ENCODE data around the gene FSIP1.
A peak's percentile ranks its signal among the peaks of the same experiment; 100 is the strongest.

The FSIP1 gene

GRCh38 chr15:39642011-39642640, 140.5 kb downstream of the FSIP1 start:
- no peak for DNase-seq

DNA sequence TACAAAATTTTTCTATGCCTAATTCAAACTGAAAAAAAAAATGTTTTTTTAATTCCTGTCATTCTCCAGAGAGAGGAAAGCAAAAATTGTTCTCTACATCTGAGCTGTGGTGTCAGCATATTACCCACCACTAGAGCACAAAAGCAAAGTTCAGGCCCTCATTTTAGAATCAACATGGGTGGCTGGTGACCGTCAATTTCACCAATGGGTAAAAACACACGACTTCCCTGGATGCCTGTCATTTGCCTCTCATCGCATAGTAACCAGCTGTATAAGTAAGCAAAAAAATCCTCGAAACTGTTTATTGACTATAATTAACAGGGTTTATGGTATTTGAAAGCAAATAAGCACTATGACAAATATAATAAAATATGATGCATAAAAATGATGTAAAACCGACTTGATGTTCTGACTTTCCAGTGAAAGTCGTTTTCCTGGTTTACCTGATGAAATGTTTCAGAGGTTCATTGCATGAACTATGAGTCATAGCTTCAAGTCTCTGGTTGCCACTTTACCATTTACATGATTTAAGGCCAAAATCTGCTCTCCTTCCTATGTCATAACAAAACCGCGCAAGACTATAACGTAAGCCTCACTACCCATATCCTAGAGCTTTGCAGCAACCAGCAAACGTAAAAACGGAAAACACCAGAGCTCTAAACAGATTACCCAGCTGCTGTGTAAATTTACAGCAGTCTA, 141.3 kb downstream of the FSIP1 start:
- peak; percentile 53 for DNase-seq

- no peak for DNase-seq
Observed at GRCh38 chr15:39640665-39641064, 142.0 kb downstream of the FSIP1 start.

DNA sequence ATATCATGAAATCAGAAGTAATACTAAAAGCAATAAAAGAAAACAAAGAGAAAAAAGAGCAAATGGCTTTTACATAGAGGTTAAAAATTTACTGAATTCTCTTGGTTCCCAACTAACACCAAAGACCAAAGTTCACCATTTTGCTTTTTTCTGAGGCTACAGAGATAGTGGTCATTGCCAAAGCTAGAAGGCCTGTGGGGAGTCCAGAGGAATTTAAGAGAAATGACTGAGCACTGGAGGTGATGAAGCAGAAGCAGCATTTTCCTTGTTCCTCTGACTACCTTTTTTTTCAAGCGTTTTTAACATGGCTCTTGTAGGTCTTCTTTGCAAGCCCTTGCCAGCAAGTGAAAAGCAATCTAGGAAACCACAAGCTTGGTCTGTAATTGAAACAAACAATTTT, 143.6 kb downstream of the FSIP1 start:
- no peak for DNase-seq

DNA sequence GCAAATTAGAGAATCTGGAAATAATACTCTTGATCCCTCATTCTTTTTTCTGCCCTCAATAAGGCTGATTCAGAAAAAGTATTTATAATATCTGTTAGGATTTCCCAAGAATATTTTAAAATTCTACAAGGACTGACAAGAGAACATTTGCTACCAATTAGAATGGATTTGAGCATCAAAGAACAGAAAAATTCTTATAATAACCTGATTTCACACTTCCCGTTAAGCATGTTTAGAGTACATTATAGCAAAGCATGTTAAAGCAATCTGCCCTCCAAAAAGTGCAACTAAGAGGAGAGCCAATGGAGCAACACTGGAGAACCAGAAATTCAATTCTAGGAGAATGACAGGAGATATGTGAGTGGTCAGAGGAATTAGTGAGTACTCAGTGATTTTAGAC, 144.6 kb downstream of the FSIP1 start:
- DNase-seq: no peak

- DNase-seq: no peak
Observed at GRCh38 chr15:39631357-39631756, 151.3 kb downstream of the FSIP1 start.

- DNase-seq: peak; percentile 16
Observed at GRCh38 chr15:39629906-39630305, 152.7 kb downstream of the FSIP1 start.

DNA sequence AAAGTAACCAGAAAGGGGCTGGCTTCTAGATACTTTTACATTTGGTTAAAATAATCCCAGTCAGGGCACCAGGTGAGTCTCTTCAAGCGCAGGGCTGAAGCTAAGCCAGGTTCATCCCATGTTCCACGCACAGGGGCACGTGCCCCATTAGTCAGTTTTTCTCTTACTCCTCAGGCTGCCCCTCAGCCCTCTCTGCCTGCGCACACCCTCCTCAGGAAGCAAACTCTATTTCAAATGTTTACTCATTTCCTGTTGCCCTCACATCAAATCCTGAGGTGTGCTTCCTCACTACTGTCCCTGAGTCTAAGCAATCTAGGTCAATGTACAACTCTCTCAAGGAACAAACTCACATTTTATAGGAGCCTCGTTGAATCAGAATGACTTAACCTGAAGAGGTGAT, 153.3 kb downstream of the FSIP1 start:
- DNase-seq: no peak

- no peak for DNase-seq
Observed at GRCh38 chr15:39628546-39629257, 153.9 kb downstream of the FSIP1 start.

DNA sequence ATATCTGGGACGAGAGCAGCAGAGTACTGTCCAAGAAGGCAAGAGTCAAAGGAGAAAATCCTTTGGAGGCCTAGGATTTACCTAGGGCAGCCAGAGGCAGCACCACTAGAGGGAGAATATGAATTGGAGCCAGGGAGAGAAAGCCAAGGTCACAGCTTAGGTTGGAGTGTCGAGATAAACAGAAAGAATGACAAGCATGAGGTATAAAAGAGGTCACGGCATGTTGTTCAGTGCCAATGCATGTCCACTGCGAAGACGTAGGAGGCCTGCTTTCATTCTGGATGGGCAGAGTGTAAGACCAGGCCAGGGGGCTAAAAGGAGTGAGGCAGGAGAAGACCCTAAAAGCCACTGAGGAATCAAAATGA, 154.5 kb downstream of the FSIP1 start:
- no peak for DNase-seq

GRCh38 chr15:39627451-39628143, 155.0 kb downstream of the FSIP1 start:
- DNase-seq: no peak

DNA sequence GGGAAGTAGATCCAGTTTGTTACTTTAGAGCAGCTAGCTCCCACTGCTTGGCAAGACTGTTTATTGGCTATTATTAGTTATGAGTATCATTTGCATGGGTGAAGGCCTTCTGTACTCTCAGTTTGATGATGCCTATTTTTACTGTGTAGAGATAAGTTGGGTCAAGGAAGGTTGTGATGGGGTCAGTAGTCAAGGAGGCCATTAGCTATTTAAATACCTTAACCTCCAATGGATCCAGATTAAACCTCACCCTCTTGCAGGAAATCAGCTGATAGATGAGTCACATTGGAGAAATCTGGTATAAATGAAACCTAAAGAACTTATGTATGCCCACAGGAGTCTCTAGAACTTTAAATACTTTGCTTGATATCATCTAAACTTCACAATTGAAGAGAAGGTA, 156.8 kb downstream of the FSIP1 start:
- DNase-seq: no peak

- no peak for DNase-seq
Observed at GRCh38 chr15:39625451-39625850, 157.2 kb downstream of the FSIP1 start.

DNA sequence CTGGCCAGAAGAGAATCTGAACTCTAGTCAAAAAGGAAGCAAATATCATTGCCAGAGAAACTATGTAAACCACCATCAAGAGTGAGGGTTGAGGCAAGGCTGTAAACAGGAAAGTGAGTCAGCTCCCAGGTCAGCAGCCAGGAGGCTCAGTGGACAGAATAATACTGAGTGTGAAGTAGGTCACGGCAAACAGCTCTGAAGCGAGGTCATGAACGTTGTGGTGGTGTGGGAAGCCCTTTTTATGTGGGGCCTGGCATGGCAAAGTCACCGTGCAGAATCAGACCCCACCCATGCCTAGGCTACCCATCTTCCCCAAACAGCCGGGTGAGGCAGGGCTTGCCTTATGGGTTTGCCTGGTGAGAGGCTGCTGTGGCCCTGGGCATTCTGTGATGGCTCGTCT, 157.8 kb downstream of the FSIP1 start:
- no peak for DNase-seq

GRCh38 chr15:39623529-39623931, 159.1 kb downstream of the FSIP1 start:
- no peak for DNase-seq

- DNase-seq: no peak
Observed at GRCh38 chr15:39622660-39623516, 159.8 kb downstream of the FSIP1 start.

DNA sequence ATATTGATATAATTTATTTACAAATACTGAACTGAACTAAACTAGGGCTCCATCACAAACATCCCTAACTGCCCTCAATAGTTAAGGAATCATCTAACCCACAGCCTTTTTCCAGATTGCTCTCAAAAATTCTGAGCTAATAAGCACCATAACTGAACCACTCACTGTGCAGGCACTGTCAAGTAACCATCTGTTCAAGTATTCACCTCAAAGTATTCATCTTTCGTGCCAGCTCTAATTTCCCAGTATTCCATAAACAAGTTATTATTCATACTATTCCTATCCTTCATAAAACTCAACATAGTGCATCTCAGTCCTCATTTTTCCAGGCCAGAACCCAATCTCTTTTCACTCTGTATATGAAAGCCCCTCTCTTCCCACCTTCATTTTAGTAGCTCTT, 160.7 kb downstream of the FSIP1 start:
- DNase-seq: no peak

DNA sequence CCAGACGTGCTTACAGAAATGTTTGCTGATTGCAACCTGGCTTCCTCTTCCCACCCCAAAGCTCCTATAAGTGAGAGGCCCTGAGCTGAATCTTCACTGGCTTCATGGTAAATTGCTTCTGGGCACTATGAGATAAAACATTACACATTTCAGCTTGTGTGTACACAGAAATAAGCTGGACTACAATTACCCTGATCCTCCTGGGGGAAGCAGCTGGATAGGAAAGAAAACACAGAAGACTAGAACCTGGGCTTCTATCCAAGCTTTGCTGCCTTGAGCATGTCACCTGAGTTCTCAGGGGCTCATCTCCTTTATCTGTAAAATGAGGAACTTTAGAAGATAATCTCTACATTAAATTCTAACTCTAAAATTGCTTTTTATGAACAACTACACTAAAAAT, 161.4 kb downstream of the FSIP1 start:
- DNase-seq: peak; percentile 40

DNA sequence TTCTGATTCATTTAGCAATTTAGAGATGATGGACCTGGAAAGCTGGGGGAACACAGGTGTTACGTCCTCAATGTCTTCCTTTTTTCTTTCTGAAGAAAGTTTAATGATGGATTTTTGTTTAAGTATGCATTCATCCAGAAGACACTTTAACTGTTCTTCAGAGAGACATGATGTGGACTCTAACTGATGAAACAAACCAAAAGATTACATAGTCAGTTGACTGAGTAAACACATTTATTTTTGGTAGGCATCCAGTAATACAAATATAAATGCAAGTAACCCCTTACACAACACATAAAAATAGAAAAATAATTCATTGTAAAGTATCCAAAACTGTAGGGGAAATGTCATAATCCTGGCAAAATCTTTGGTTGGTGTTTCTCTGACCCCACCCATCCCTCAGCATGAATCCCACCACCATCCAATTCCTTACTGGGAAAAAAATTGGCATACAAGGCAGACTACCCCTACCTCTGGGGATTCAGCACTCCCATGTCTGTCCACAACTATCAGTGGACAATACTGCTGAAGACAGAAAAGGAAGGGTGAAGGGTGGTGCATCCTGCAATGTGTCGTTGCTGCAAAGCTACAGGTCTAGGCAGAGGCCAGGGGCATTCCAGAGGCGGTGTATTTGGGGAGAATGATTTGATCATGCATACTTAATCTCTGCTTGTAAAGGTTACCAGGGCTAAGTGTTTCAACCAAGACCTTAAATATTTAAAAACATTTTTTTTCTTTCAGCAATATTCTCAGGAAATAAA, 164.4 kb downstream of the FSIP1 start:
- no peak for DNase-seq

- no peak for DNase-seq
Observed at GRCh38 chr15:39616731-39617455, 165.7 kb downstream of the FSIP1 start.

- no peak for DNase-seq
Observed at GRCh38 chr15:39613861-39614260, 168.8 kb downstream of the FSIP1 start.

Measured in NCI-H1105 treated with DMSO at 0.1 percent for 48 hours (cell line).